ENCODE results near the gene BBC3. TPM values are rescaled to one million over a fixed set of nuclear protein-coding genes. Genes with fewer than 3 reads are reported as not detected.

BBC3 gene
- total RNA-seq, 1 donor from 2014 or later: 17.1 TPM

DNA sequence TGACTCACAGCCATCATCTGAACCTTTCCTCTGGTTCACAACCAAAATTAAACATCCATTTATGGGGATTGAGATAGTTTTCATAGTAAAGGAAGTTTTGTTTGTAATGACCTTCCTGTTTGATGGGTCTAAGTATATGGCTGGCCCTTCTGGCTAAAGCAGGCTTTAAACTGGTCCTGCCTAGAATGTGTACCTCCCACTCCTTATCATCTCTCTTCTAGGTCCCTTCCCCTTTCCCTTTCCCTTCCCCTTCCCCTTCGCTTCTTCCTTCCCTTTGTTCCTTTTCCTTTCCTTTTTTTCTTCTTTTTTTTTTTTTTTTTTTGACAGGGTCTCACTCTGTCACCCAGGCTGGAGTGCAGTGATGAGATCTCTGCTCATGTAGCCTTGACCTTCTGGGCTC is 35.6 kb downstream of the BBC3 start:
- DNase-seq (ENCODE audit: low read depth, low spot score): no peak

- DNase-seq (ENCODE audit: low read depth, low spot score): peak; percentile 77
Observed at GRCh38 chr19:47190167-47190727, 40.8 kb downstream of the BBC3 start.

DNA sequence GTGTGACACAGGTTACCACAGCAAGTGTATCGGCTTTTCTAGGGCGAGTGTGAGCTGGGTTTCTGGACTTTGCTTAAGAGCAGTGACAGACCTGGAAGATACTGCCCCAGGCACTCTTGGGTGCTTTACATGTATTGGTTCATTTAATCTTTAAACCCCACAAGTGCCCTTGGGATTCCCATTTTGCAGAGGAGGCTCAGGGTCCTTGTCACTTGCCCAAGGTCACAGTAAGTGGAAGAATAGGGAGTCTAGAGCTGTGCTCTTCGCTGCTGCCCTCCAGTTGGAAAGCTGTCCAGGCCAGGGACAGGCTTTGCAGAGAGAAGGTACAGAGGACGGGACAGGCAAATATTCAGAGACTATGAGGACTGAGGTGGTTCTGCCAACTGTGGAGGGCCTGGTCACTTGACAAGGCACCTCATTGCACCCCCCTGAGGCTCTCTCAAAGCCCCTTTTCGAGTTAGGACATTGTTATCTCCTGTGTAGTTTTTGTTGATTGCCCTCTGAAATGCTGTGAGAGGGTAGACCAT is 42.4 kb downstream of the BBC3 start:
- no peak for DNase-seq (ENCODE audit: low read depth, low spot score)

GRCh38 chr19:47187797-47188196 is 43.2 kb downstream of the BBC3 start:
- no peak for DNase-seq (ENCODE audit: low read depth, low spot score)

DNA sequence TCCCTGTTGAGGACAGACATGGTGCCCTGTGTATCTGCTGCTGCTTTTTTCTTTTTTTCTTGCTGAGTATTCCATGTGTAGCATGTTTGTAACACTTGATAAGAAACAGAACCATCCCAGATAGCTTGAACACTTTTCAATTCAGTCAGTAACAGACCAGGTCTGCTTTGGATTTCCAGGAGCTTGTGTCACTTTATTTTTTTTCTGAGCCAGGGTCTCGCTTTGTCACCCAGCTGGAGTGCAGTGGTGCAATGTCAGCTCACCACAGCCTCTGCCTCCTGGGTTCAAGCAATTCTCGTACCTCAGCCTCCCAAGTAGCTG is 43.7 kb downstream of the BBC3 start:
- DNase-seq (ENCODE audit: low read depth, low spot score): no peak

DNA sequence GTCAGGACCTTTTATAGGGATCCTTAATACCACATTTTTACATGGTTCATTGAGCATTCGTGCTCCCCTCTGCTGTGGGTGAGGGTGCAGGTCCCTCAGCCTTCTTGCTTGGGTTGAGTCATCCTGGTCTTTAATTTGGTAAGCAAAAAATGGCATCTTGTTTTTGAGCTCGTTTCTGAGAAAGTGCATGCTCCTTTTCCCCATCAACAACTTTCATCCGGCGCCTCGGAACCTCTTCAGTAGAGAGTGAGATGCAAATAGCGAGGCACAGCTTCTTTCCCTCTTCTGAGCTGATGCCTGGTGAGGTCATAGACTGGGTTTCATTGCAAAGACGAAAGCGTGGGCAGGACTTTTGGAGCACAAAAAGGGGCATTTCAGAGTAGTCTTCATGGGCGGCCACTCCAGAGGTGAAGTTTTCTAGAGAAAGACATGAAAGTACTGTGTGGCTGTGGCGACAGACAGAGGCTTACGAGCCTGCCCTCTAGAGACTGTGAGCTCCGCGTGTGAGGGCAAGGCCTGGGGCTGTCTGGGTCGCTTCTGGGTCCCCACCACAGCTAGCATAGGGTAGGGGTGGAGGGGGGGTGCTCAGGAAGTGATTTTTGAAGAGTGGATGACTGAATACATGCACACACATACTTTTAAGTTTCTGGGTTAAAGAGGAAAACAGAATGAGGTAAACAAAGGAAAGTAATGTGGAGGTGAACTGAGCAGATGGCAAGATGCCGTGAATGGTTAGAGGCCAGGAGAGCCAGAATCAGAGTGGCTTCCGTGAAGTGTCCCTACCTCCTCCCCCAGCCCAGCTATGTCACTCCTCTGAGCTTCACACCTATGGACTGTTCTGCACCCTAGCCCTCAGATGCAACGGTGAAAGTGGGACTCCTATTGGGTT is 44.3 kb downstream of the BBC3 start:
- no peak for DNase-seq (ENCODE audit: low read depth, low spot score)

- DNase-seq (ENCODE audit: low read depth, low spot score): no peak
Observed at GRCh38 chr19:47183601-47184000, 47.4 kb downstream of the BBC3 start.

DNA sequence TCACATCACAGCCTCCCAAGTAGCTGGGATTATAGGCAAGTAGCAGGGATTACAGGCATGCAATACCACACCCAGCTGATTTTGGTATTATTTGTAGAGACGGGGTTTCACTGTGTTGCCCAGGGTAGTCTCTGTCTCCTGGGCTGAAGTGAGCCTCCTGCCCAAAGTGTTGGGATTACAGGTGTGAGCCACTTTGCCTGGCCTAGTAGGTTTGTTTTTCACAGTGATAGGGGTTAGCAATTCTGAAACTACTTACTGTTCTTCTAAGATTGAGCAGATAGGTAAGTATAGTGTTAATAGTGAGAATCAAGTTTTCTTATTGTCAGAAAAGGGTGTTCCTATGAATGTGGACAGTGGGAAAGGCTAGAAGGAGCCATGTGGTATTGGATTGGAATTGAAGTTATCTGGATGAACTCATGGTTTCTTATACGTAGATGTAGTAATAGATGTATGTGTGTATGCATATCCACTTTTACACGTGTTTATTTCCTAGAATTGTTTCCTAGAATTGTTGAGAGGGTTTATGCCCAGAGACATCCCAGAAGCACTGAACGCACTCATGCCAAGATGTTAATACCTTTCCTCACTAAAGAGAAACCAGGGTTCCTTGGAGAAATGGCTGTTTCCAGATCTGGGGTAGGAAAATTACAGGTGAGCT is 51.2 kb downstream of the BBC3 start:
- no peak for DNase-seq (ENCODE audit: low read depth, low spot score)

GRCh38 chr19:47176627-47177090 is 54.3 kb downstream of the BBC3 start:
- peak; percentile 97 for DNase-seq (ENCODE audit: low read depth, low spot score)

DNA sequence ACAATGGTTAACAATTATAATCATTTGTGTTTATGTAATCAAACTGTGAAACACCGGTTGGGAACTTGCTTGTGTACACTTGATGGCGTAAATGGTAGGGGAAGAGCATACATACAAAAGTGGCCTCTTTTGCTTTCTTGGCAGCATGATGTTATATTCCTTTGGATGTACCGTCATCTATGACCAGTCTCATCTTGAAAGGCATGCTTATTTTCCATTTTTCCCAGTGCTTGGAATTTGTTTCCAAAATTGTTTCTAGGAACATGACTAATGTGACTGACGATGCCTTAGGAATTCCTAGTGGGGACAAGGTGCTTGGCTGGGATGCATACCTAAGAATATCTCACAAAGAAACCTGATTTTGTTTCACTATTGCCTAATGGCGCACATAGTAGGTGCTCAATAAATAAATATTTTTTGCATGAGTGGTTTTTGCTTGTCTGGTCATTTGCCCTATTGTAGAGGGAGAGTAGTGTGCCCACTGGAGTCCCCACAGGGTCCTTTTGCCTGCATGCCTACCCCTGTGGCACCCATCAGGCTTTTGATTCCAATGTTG is 54.9 kb downstream of the BBC3 start:
- DNase-seq (ENCODE audit: low read depth, low spot score): peak; percentile 55

- no peak for DNase-seq (ENCODE audit: low read depth, low spot score)
Observed at GRCh38 chr19:47172666-47173455, 58.1 kb downstream of the BBC3 start.

Other genes with a start within 250 kb of the BBC3 start
- 0.20 TPM in 1 of 2 replicates, not detected in the other for gene NPAS1, start 211.4 kb downstream of the BBC3 start, total RNA-seq
- 22.6 and 33.4 TPM in 2 replicates for gene TMEM160, start 182.6 kb downstream of the BBC3 start, total RNA-seq
- gene ZC3H4, start 117.4 kb downstream of the BBC3 start, total RNA-seq: 12.7 and 16.0 TPM in 2 replicates
- gene SAE1, start 100.4 kb downstream of the BBC3 start, total RNA-seq: 210 and 246 TPM in 2 replicates
- 4.0 and 6.9 TPM in 2 replicates for gene CCDC9, start 25.3 kb upstream of the BBC3 start, total RNA-seq
- 0.73 and 1.3 TPM in 2 replicates for gene INAFM1, start 43.7 kb upstream of the BBC3 start, total RNA-seq
- gene C5AR1, start 78.7 kb upstream of the BBC3 start, total RNA-seq: not detected in 2 replicates
- 0.07 TPM in 1 of 2 replicates, not detected in the other for gene C5AR2, start 101.0 kb upstream of the BBC3 start, total RNA-seq
- gene DHX34, start 118.1 kb upstream of the BBC3 start, total RNA-seq: 7.1 and 12.7 TPM in 2 replicates
- gene MEIS3, start 188.3 kb upstream of the BBC3 start, total RNA-seq: 0.07 TPM in 1 of 2 replicates, not detected in the other
- not detected in 2 replicates for gene SLC8A2, start 240.7 kb upstream of the BBC3 start, total RNA-seq